WTC11 (cell line): ENCODE measurements around the gene MGAT4A. TPM values are rescaled to one million over a fixed set of nuclear protein-coding genes. Genes with fewer than 3 reads are reported as not detected.

ENCODE experiments used
- ATAC-seq: fragments of 200-7000 bp; cut with Tn5 transposase; 2 replicates; pipeline ENCODE4 v1.10.0; 2021; ENCODE audit warnings: mild to moderate bottlenecking, moderate library complexity
- CTCF ChIA-PET: fragments of 300-600 bp; sonication (Branson Sonifier 250); formaldehyde crosslinking; loops from one replicate; lab custom pipeline; 2021; ENCODE audit warnings: antibody characterized with exemption; lab: Charles Lee
- POLR2A ChIA-PET: fragments of 350-600 bp; sonication (Branson Sonifier 250); formaldehyde crosslinking; loops from one replicate; lab custom pipeline; 2021; ENCODE audit warnings: antibody characterized with exemption; lab: Charles Lee
- DNase-seq: peaks from one replicate; pipeline ENCODE4 v3.0.0; 2021; ENCODE audit warnings: low spot score
- H3K27ac Mint-ChIP-seq: 2 replicates; pipeline ENCODE4 v1.8.0; 2021; ENCODE audit warnings: mixed read lengths
- H3K27me3 Mint-ChIP-seq: 2 replicates; pipeline ENCODE4 v1.8.0; 2021; ENCODE audit warnings: low read depth, mild to moderate bottlenecking, moderate library complexity, mixed read lengths
- H3K36me3 Mint-ChIP-seq: 2 replicates; pipeline ENCODE4 v1.8.0; 2021; ENCODE audit warnings: mixed read lengths
- H3K4me1 Mint-ChIP-seq: 2 replicates; pipeline ENCODE4 v1.8.0; 2022; ENCODE audit warnings: mixed read lengths
- H3K4me3 Mint-ChIP-seq: 2 replicates; pipeline ENCODE4 v1.8.0; 2021; ENCODE audit warnings: mild to moderate bottlenecking, moderate library complexity, mixed read lengths
- H3K9me3 Mint-ChIP-seq: 2 replicates; pipeline ENCODE4 v1.8.0; 2021; ENCODE audit warnings: mixed read lengths
- CREM ChIP-seq: sonication (generic); formaldehyde crosslinking; IDR thresholded peaks from 2 replicates; pipeline ENCODE4 v1.8.1; 2022; ENCODE audit warnings: mild to moderate bottlenecking, missing genetic modification reagents, moderate library complexity
- E2F5 ChIP-seq: sonication (generic); formaldehyde crosslinking; IDR thresholded peaks from 2 replicates; pipeline ENCODE4 v1.8.1; 2022; ENCODE audit warnings: mild to moderate bottlenecking, moderate library complexity, missing genetic modification reagents
- FOXJ3 ChIP-seq: sonication (generic); formaldehyde crosslinking; IDR thresholded peaks from 2 replicates; pipeline ENCODE4 v1.9.0; 2021; ENCODE audit warnings: missing genetic modification reagents, mild to moderate bottlenecking, borderline replicate concordance
- FOXK1 ChIP-seq: sonication (generic); formaldehyde crosslinking; IDR thresholded peaks from 2 replicates; pipeline ENCODE4 v1.8.0; 2022; ENCODE audit warnings: mild to moderate bottlenecking, moderate library complexity, missing genetic modification reagents
- GABPB1 ChIP-seq: sonication (generic); formaldehyde crosslinking; IDR thresholded peaks from 2 replicates; pipeline ENCODE4 v1.8.1; 2023; ENCODE audit warnings: mild to moderate bottlenecking, missing genetic modification reagents
- GTF2I ChIP-seq: fragments of 250-450 bp; sonication (Bioruptor Pico); conservative IDR thresholded peaks from 2 replicates; pipeline ENCODE4 v1.4.0; 2021; ENCODE audit warnings: mild to moderate bottlenecking
- HMGXB4 ChIP-seq: sonication (generic); formaldehyde crosslinking; IDR thresholded peaks from 2 replicates; pipeline ENCODE4 v1.8.1; 2023; ENCODE audit warnings: mild to moderate bottlenecking, moderate library complexity, missing genetic modification reagents
- IRF1 ChIP-seq: sonication (generic); formaldehyde crosslinking; IDR thresholded peaks from 2 replicates; pipeline ENCODE4 v1.8.0; 2023; ENCODE audit warnings: missing genetic modification reagents
- NFATC4 ChIP-seq: fragments of 250-450 bp; sonication (Bioruptor Pico); IDR thresholded peaks from 2 replicates; pipeline ENCODE4 v1.9.0; 2021; ENCODE audit warnings: mild to moderate bottlenecking
- NFYB ChIP-seq: sonication (generic); formaldehyde crosslinking; conservative IDR thresholded peaks from 2 replicates; pipeline ENCODE4 v1.8.0; 2022; ENCODE audit warnings: low read depth, missing genetic modification reagents
- RELA ChIP-seq: sonication (generic); formaldehyde crosslinking; IDR thresholded peaks from 2 replicates; pipeline ENCODE4 v1.8.1; 2022; ENCODE audit warnings: missing genetic modification reagents, mild to moderate bottlenecking, borderline replicate concordance
- SOX15 ChIP-seq: fragments of 250-450 bp; sonication (Bioruptor Pico); IDR thresholded peaks from 2 replicates; pipeline ENCODE4 v1.9.0; 2021; ENCODE audit warnings: mild to moderate bottlenecking
- STAT6 ChIP-seq: sonication (generic); formaldehyde crosslinking; conservative IDR thresholded peaks from 2 replicates; pipeline ENCODE4 v1.8.1; 2023; ENCODE audit warnings: mild to moderate bottlenecking, low read depth, missing genetic modification reagents, moderate library complexity
- TEAD1 ChIP-seq: sonication (generic); formaldehyde crosslinking; IDR thresholded peaks from 2 replicates; pipeline ENCODE4 v1.8.0; 2022; ENCODE audit warnings: mild to moderate bottlenecking, missing genetic modification reagents
- TEAD4 ChIP-seq: sonication (generic); formaldehyde crosslinking; IDR thresholded peaks from 2 replicates; pipeline ENCODE4 v1.8.0; 2022; ENCODE audit warnings: mild to moderate bottlenecking, missing genetic modification reagents
- ZMAT4 ChIP-seq: fragments of 250-450 bp; sonication (Bioruptor Pico); IDR thresholded peaks from 2 replicates; pipeline ENCODE4 v1.9.0; 2021; ENCODE audit warnings: mild to moderate bottlenecking
- ZNF281 ChIP-seq: sonication (generic); formaldehyde crosslinking; IDR thresholded peaks from 2 replicates; pipeline ENCODE4 v1.8.0; 2023; ENCODE audit warnings: mild to moderate bottlenecking, missing genetic modification reagents
- ZNF317 ChIP-seq: sonication (generic); formaldehyde crosslinking; IDR thresholded peaks from 2 replicates; pipeline ENCODE4 v1.8.1; 2023; ENCODE audit warnings: low read depth, mild to moderate bottlenecking, moderate library complexity, missing genetic modification reagents, borderline replicate concordance
- ZNF425 ChIP-seq: fragments of 250-450 bp; sonication (Bioruptor Pico); conservative IDR thresholded peaks from 2 replicates; pipeline ENCODE4 v1.9.0; 2021; ENCODE audit warnings: mild to moderate bottlenecking
- ZSCAN18 ChIP-seq: fragments of 250-450 bp; sonication (Bioruptor Pico); IDR thresholded peaks from 2 replicates; pipeline ENCODE4 v2.1.2; 2022; ENCODE audit warnings: mild to moderate bottlenecking, moderate library complexity
- total RNA-seq: library from RNA; stranded (reverse); gene quantifications from 3 replicates; pipeline ENCODE4 v1.2.3, GENCODE V29; 2021

Gene MGAT4A
- total RNA-seq, 1 experiment from 2014 or later, result 6.7 TPM

GRCh38 chr2:98648451-98648850 lies 82.5 kb downstream of the MGAT4A start (continued):
- TF ChIP-seq CREM (CRISPR knock-in tag) (no peak), FOXJ3 (CRISPR knock-in tag) (no peak), IRF1 (CRISPR knock-in tag) (no peak), GTF2I (CRISPR knock-in tag) (no peak), ZNF281 (CRISPR knock-in tag) (no peak), ZNF317 (CRISPR knock-in tag) (no peak)

GRCh38 chr2:98647636-98648035 lies 83.3 kb downstream of the MGAT4A start:
- Mint-ChIP-seq H3K4me3 (no peak overlapping the region), H3K27me3 (no peaks in the 10 kb centered on the region), H3K27ac (no peak overlapping the region), H3K4me1 (peaks cover 19% of the 10 kb centered on the region), H3K36me3 (no peaks in the 10 kb centered on the region), H3K9me3 (no peaks in the 10 kb centered on the region)
- ChIA-PET CTCF (no interaction called here), POLR2A (interaction anchor here (0.6 kb wide), 1 partner anchor 189 kb away, joined by 3 read pairs; no protein-coding TSS in a partner anchor)
- DNase-seq (no peak), ATAC-seq (no peak)
- TF ChIP-seq ZNF317 (CRISPR knock-in tag), result no peak
- no peak for TF ChIP-seq SOX15 (CRISPR knock-in tag)
- TF ChIP-seq ZMAT4 (CRISPR knock-in tag), result no peak
- no peak for TF ChIP-seq NFYB (CRISPR knock-in tag)
- no peak for TF ChIP-seq GABPB1 (CRISPR knock-in tag)
- TF ChIP-seq E2F5 (CRISPR knock-in tag), result no peak
- no peak for TF ChIP-seq RELA
- no peak for TF ChIP-seq ZSCAN18
- TF ChIP-seq HMGXB4 (CRISPR knock-in tag), result no peak
- no peak for TF ChIP-seq TEAD1 (CRISPR knock-in tag)
- no peak for TF ChIP-seq ZNF281 (CRISPR knock-in tag)
- no peak for TF ChIP-seq STAT6 (CRISPR knock-in tag)
- no peak for TF ChIP-seq TEAD4 (CRISPR knock-in tag)
- no peak for TF ChIP-seq ZNF425 (CRISPR knock-in tag)
- TF ChIP-seq FOXK1 (CRISPR knock-in tag), result no peak
- no peak for TF ChIP-seq CREM (CRISPR knock-in tag)
- no peak for TF ChIP-seq NFATC4 (CRISPR knock-in tag)
